PC-3 (cell line): ENCODE results near the gene PLK1.

Experiments
- CTCF ChIP-seq: fragments of 300-600 bp; sonication (generic); conservative IDR thresholded peaks from 2 replicates; pipeline ENCODE4 v1.5.1; 2017; ENCODE audit warnings: antibody characterized with exemption, low read depth, mild to moderate bottlenecking, low read length
- EZH2phosphoT487 ChIP-seq: fragments of 300-600 bp; sonication (generic); IDR thresholded peaks from 2 replicates; pipeline ENCODE4 v1.6.1; 2018; ENCODE audit warnings: mild to moderate bottlenecking, antibody characterized with exemption, low read length, borderline replicate concordance

- TF ChIP-seq CTCF (no peak), EZH2phosphoT487 (no peak)
Measured at GRCh38 chr16:23668873-23669272, 9.8 kb upstream of the PLK1 start.
